A375 (cell line): ENCODE data around the gene DTD2. TPM values are rescaled to one million over a fixed set of nuclear protein-coding genes. Genes with fewer than 3 reads are reported as not detected.

Experiments
- total RNA-seq: library from RNA; depleted of rRNA; stranded (reverse); fragments of >200 nt; shearing (Covaris generic); gene quantifications from 2 replicates; pipeline ENCODE4 v1.2.3, GENCODE V29; 2014; rRNA removed

The DTD2 gene
- total RNA-seq: 15.5 TPM in 2 replicates

DNA sequence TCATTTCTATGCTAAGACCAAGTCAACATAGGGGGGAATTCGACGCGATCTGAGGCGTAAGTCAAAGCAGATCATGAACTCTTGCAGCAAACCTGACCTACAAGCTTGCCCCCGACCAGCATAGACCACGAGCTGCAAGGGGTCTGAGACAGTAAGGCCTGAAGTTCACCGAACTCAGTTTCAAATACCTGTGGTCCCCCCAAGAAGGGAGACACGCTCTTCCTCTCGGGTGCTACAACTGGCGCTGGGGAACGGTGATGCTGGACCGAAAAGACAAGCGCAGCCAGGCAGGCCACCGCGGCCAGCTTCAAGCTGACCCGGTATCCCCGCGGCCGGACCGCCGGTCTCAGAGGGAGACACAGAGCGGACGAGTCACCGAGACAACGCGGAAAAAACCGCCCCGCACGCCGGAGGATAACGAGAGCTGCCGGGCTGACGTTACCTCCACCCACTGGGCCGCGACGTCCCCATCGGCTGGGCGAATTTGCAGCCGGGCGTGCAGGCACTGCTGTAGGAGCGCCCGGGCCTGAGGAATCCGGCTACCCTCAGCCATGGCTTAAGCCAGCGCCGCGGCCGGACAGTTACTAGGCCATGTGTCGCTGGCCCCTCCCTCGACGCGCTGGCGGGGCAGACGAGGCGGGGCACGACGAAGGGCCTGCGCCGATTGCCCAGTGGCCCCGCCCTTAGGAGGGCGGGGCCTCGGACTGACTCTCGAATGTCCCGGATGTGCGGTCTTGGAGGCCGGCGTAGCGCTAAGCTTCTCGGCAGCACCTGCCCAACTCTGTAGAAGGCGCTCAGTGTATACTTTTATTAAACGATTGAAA, at the start of gene DTD2:
TSS of gene DTD2 (minus strand) at position 666 of the 824 bp plus-strand sequence. CDS start at position 553, 113 bp downstream.

DNA sequence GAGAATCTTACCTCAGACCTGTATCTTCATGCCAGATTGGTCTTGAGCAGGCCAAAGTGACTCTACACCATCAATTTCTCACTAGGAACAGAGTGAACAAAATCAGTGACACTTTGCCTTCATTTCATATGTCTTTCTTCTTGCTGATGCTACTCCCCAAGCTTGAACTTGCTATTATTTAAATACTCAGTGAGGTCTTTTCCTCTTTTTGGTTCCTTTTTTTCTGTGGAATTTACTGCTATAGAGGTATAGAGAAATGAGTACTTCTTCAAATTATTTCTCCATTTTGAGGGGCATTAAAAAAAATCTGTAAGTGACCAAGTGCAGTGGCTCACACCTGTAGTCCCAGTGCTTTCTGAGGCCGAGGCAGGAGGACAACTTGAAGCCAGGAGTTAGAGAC, 30.6 kb upstream of the DTD2 start, which contains the start of gene GPR33:
TSS of gene GPR33 (minus strand) at position 154 of the 400 bp plus-strand sequence. CDS start 4,074 bp downstream, outside the sequence.

GRCh38 chr14:31420319-31421111, 36.8 kb downstream of the DTD2 start, which contains the start of gene HEATR5A:
HEATR5A (minus strand) TSS chr14:31420550; CDS start chr14:31402975, 17,575 bp downstream.

Other genes starting within 250 kb of the DTD2 start
- gene HECTD1, start 249.7 kb downstream of the DTD2 start, total RNA-seq: 93.4 and 109 TPM in 2 replicates
- 4.8 and 11.5 TPM in 2 replicates for gene HEATR5A, start 37.0 kb downstream of the DTD2 start, total RNA-seq
- gene GPR33, start 30.5 kb upstream of the DTD2 start, total RNA-seq: not detected in 2 replicates
- gene NUBPL, start 103.9 kb upstream of the DTD2 start, total RNA-seq: 6.8 and 8.7 TPM in 2 replicates